Tibial nerve (tissue), 4 donors: ENCODE data around the gene SPON1.

ENCODE experiments used
- CTCF ChIP-seq, 5 experiments: fragments of 200-600 bp in 3 of 5; fragments of 450-650 bp in 2 of 5; sonication (generic) in 3 of 5; IDR thresholded peaks; one replicate each; pipeline ENCODE4 v1.5.1; 2016 to 2019; ENCODE audit warnings: antibody characterized with exemption in 5 of 5, mild to moderate bottlenecking in 3 of 5, moderate library complexity in 2 of 5
- EP300 ChIP-seq, 2 donors: sonication (generic); formaldehyde crosslinking; IDR thresholded peaks; one replicate each; pipeline ENCODE4 v1.6.1; 2017; ENCODE audit warnings: antibody characterized with exemption in 2 of 2, mild to moderate bottlenecking in 1 of 2
- POLR2A ChIP-seq, 2 donors: fragments of 450-650 bp; IDR thresholded peaks; one replicate each; pipeline ENCODE4 v1.6.1; 2017; ENCODE audit warnings: antibody characterized with exemption in 2 of 2, mild to moderate bottlenecking in 2 of 2, moderate library complexity in 2 of 2

- TF ChIP-seq CTCF (IDR thresholded peaks at IDR 0.05): no peak
- no peak for TF ChIP-seq POLR2A (IDR thresholded peaks at IDR 0.05)
- TF ChIP-seq EP300 (IDR thresholded peaks at IDR 0.05): no peak
These were observed 352.6 kb downstream of the SPON1 start for GRCh38 chr11:14315130-14315529.
